Esophagus muscularis mucosa (tissue), 4 donors: ENCODE data around the gene N4BP2L1. TPM values are rescaled to one million over a fixed set of nuclear protein-coding genes. Genes with fewer than 3 reads are reported as not detected.
"Not testable (repeated sequence)": the region's sequence is repeated elsewhere in the genome, so short reads cannot be mapped to it uniquely, and the experiment has no call there.

Source experiments
- DNase-seq: peaks from one replicate; pipeline ENCODE4 v3.0.0-alpha.2; 2017; ENCODE audit errors: extremely low spot score
- H3K27ac ChIP-seq, 4 donors: fragments of 200-600 bp; sonication (generic); replicated peaks in 1 of 4; 1 replicate in 3 of 4; 2 replicates in 1 of 4; pipeline ENCODE4 v1.5.1; 2016 to 2019; ENCODE audit warnings: mild to moderate bottlenecking in 1 of 4
- H3K27me3 ChIP-seq, 4 donors: fragments of 200-600 bp; sonication (generic); one replicate each; pipeline versions ENCODE4 v1.5.1 to v1.6.0; 2016 to 2019
- H3K36me3 ChIP-seq, 4 donors: fragments of 200-600 bp; sonication (generic); one replicate each; pipeline ENCODE4 v1.5.1; 2016 to 2019
- H3K4me1 ChIP-seq, 4 donors: fragments of 200-600 bp; sonication (generic); one replicate each; pipeline ENCODE4 v1.5.1; 2016 to 2019
- H3K4me3 ChIP-seq, 4 donors: fragments of 200-600 bp; sonication (generic); 1 replicate in 2 of 4; 2 replicates in 2 of 4; pipeline ENCODE4 v1.5.1; 2016 to 2019; ENCODE audit warnings: mild to moderate bottlenecking in 4 of 4, moderate library complexity in 1 of 4
- H3K9me3 ChIP-seq, 4 donors: fragments of 200-600 bp; sonication (generic); 1 replicate in 3 of 4; 2 replicates in 1 of 4; pipeline ENCODE4 v1.5.1; 2016 to 2019
- CTCF ChIP-seq, 3 experiments: fragments of 200-600 bp in 2 of 3; fragments of 450-650 bp in 1 of 3; sonication (generic) in 2 of 3; IDR thresholded peaks; one replicate each; pipeline ENCODE4 v1.5.1; 2017 to 2019; ENCODE audit warnings: antibody characterized with exemption in 3 of 3, mild to moderate bottlenecking in 2 of 3, moderate library complexity in 1 of 3
- EP300 ChIP-seq: sonication (generic); formaldehyde crosslinking; IDR thresholded peaks from one replicate; pipeline ENCODE4 v1.6.1; 2017; ENCODE audit warnings: antibody characterized with exemption
- POLR2A ChIP-seq: fragments of 450-650 bp; IDR thresholded peaks from one replicate; pipeline ENCODE4 v1.6.1; 2017; ENCODE audit warnings: antibody characterized with exemption, moderate library complexity, mild to moderate bottlenecking, low read depth
- POLR2AphosphoS5 ChIP-seq, 2 donors: sonication (generic); formaldehyde crosslinking; IDR thresholded peaks; one replicate each; pipeline ENCODE4 v1.6.1; 2017; ENCODE audit warnings: antibody characterized with exemption in 2 of 2
- WGBS: methylation state at CpG from one replicate; pipeline ENCODE4 v1.1.5; 2018; 5-methylcytosine and 5-hydroxymethylcytosine counted together
- intact Hi-C: fragments of 100-400 bp; cut with DNase I; formaldehyde crosslinking; loops from one replicate; pipeline ENCODE4 v1.15.1; 2023
- small RNA-seq, 3 donors: library from RNA; depleted of rRNA; stranded (forward); fragments of <200 nt; gene quantifications; one replicate each; pipeline ENCODE3, GENCODE V24; 2016
- total RNA-seq, 4 donors: library from RNA; depleted of rRNA; stranded (reverse); fragments of >200 nt; gene quantifications; one replicate each; pipeline versions ENCODE4 v1.1.0 to v1.2.1, GENCODE V29; 2016

The N4BP2L1 gene
- total RNA-seq, 4 donors from 2014 or later, result 9.0 to 19.6 (median 11.6) TPM

DNA sequence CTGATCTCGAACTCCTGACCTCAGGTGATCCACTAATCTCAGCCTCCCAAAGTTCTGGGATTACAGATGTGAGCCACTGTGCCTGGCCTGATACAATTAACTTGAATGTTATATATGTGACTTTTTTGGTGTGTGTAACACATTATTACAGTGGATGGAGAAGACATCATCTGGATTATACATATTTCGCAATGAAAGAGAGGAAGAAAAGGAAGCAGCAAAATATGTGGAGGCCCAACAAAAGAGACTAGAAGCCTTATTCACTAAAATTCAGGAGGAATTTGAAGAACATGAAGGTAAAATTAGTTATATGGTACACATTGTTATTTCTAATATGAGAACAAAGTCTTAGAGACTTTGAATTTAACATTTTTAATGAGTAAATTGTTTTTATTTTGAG, 57.1 kb downstream of the N4BP2L1 start:
- no peaks in the 10 kb centered on the region for H3K27me3 ChIP-seq
- no peaks in the 10 kb centered on the region for H3K4me1 ChIP-seq
- H3K9me3 ChIP-seq, result no peaks in the 10 kb centered on the region
- TF ChIP-seq CTCF (IDR thresholded peaks at IDR 0.05), result no peak
- no peak for DNase-seq
- no peaks in the 10 kb centered on the region for H3K36me3 ChIP-seq
- no peak overlapping the region for H3K4me3 ChIP-seq
- 98% methylated on average over 2 of the region's 2 CpGs for WGBS
- H3K27ac ChIP-seq, result no peak overlapping the region
- intact Hi-C loops, result no loop called here

- Histone ChIP-seq H3K27ac (no peak overlapping the region), H3K36me3 (no peaks in the 10 kb centered on the region), H3K4me3 (no peak overlapping the region), H3K27me3 (no peaks in the 10 kb centered on the region), H3K4me1 (no peaks in the 10 kb centered on the region), H3K9me3 (no peaks in the 10 kb centered on the region)
- 74% methylated on average over 2 of the region's 2 CpGs for WGBS
- no peak for TF ChIP-seq CTCF (IDR thresholded peaks at IDR 0.05)
- TF ChIP-seq EP300, result no peak
- TF ChIP-seq POLR2AphosphoS5 (IDR thresholded peaks at IDR 0.05), result no peak
- TF ChIP-seq POLR2A, result no peak
- intact Hi-C loops, result no loop called here
- no peak for DNase-seq
These were observed 65.4 kb downstream of the N4BP2L1 start for GRCh38 chr13:32362574-32362973.

DNA sequence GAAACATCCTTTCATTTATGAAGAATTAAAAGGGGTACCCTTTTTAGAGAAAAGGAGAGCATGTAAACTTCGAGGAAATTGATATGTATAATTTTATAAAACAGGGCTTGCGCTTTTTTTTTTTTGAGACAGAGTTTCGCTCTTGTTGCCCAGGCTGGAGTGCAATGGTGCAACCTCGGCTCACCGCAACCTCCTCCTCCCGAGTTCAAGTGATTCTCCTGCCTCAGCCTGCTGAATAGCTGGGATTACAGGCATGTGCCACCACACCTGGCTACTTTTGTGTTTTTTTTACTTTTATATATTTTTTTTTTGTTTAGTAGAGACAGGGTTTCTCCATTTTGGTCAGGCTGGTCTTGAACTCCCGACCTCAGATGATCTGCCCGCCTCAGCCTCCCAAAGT, 72.0 kb downstream of the N4BP2L1 start:
- 96% methylated on average over 8 of the region's 8 CpGs for WGBS
- H3K36me3 ChIP-seq, H3K4me1 ChIP-seq, H3K27me3 ChIP-seq, DNase-seq, H3K9me3 ChIP-seq, H3K27ac ChIP-seq, H3K4me3 ChIP-seq, intact Hi-C loops: not testable (repeated sequence)

- Histone ChIP-seq H3K4me3 (no peak overlapping the region), H3K36me3 (no peaks in the 10 kb centered on the region), H3K27me3 (no peaks in the 10 kb centered on the region), H3K9me3 (no peaks in the 10 kb centered on the region), H3K27ac (no peak overlapping the region), H3K4me1 (no peaks in the 10 kb centered on the region)
- WGBS, result 95% methylated on average over 1 of the region's 1 CpG
- no peak for DNase-seq
- intact Hi-C loops, result no loop called here
- TF ChIP-seq POLR2A (no peak), POLR2AphosphoS5 (IDR thresholded peaks at IDR 0.05) (no peak), CTCF (IDR thresholded peaks at IDR 0.05) (no peak), EP300 (no peak)
These were observed 73.9 kb downstream of the N4BP2L1 start for GRCh38 chr13:32354040-32354439.

DNA sequence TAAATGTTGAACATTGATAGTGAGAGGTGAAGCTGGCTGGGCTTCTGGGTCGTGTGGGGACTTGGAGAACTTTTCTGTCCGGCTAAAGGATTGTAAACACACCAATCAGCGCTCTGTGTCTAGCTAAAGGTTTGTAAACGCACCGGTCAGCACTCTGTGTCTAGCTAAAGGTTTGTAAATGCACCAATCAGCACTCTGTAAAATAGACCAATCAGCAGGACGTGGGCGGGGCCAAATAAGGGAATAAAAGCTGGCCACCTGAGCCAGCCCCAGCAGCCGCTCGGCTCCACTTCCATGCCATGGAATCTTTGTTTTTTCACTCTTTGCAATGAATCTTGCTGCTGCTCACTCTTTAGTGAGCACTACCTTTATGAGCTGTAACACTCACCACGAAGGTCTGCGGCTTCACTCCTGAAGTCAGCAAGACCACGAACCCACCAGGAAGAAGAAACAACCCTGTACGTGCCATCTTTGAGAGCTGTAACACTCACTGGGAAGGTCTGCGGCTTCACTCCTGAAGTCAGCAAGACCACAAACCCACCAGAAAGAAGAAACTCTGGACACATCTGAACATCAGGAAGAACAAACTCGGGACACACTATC, 77.0 kb downstream of the N4BP2L1 start:
- H3K4me3 ChIP-seq, intact Hi-C loops, H3K27ac ChIP-seq, H3K36me3 ChIP-seq, DNase-seq, H3K9me3 ChIP-seq, H3K4me1 ChIP-seq, H3K27me3 ChIP-seq: not testable (repeated sequence)
- WGBS, result 98% methylated on average over 13 of the region's 15 CpGs

Small RNA genes lying within 50 kb of the gene (small RNA-seq; reads per million reads assigned to genes)
- 0 reads per million in 3 donors for gene RF00190

Other genes starting within 250 kb of the N4BP2L1 start
- not detected for gene ZAR1L, start 112.8 kb downstream of the N4BP2L1 start, total RNA-seq
- gene BRCA2, start 112.6 kb downstream of the N4BP2L1 start, total RNA-seq, result under 1 TPM; 0.32 to 0.83 (median 0.38) TPM
- gene N4BP2L2, start 110.7 kb upstream of the N4BP2L1 start, total RNA-seq, result 100 to 1,000 TPM in 3 of 4 donors, 10 to 100 TPM in 1; 81.2 to 198 (median 106) TPM
- gene PDS5B, start 158.3 kb upstream of the N4BP2L1 start, total RNA-seq, result 10 to 100 TPM; 33.1 to 58.6 (median 42.4) TPM